Gastrocnemius medialis (tissue), 4 donors: ENCODE measurements around the gene PPFIA2. TPM values are rescaled to one million over a fixed set of nuclear protein-coding genes. Genes with fewer than 3 reads are reported as not detected.

ENCODE experiments used
- ATAC-seq, 2 donors: fragments of 150-250 bp; one replicate each; pipeline ENCODE4 v1.9.1; 2016
- DNase-seq, 2 donors: peaks; one replicate each; pipeline ENCODE4 v3.0.0-alpha.2; 2019
- H3K27ac ChIP-seq, 4 donors: fragments of 200-600 bp; sonication (generic); 1 replicate in 1 of 4; 2 replicates in 3 of 4; pipeline ENCODE4 v1.5.1; 2016 to 2018; ENCODE audit warnings: mild to moderate bottlenecking in 2 of 4, moderate library complexity in 1 of 4
- H3K27me3 ChIP-seq, 3 donors: fragments of 200-600 bp; sonication (generic) in 2 of 3; 1 replicate in 1 of 3; 2 replicates in 2 of 3; pipeline versions ENCODE4 v1.5.1 to v1.6.0; 2016 to 2019; ENCODE audit warnings: mild to moderate bottlenecking in 1 of 3, moderate library complexity in 1 of 3
- H3K36me3 ChIP-seq, 2 donors: fragments of 200-600 bp; sonication (generic) in 1 of 2; one replicate each; pipeline ENCODE4 v1.5.1; 2017 to 2018
- H3K4me1 ChIP-seq, 2 donors: fragments of 200-600 bp; sonication (generic) in 1 of 2; one replicate each; pipeline ENCODE4 v1.5.1; 2016 to 2017; ENCODE audit warnings: mild to moderate bottlenecking in 2 of 2
- H3K4me3 ChIP-seq, 4 donors: fragments of 200-600 bp; sonication (generic) in 3 of 4; 1 replicate in 1 of 4; 2 replicates in 3 of 4; pipeline ENCODE4 v1.5.1; 2016 to 2019; ENCODE audit warnings: mild to moderate bottlenecking in 2 of 4
- H3K9me3 ChIP-seq, 3 donors: fragments of 200-600 bp; sonication (generic) in 2 of 3; 1 replicate in 1 of 3; 2 replicates in 2 of 3; pipeline ENCODE4 v1.5.1; 2016 to 2019
- POLR2A ChIP-seq, 2 donors: fragments of 450-650 bp; IDR thresholded peaks; one replicate each; pipeline ENCODE4 v1.6.1; 2017; ENCODE audit warnings: antibody characterized with exemption in 2 of 2, mild to moderate bottlenecking in 2 of 2, moderate library complexity in 2 of 2
- in situ Hi-C, 4 donors: fragments of 200-750 bp; cut with MboI; loops; one replicate each; pipeline versions ENCODE4 v1.15.0 to v1.8.0; 2017; ENCODE audit warnings: low sequenced_read_pairs in 4 of 4
- intact Hi-C: fragments of 100-400 bp; cut with DNase I; formaldehyde crosslinking; loops from one replicate; pipeline ENCODE4 v1.15.1; 2023; ENCODE audit warnings: low total_unique reads
- total RNA-seq, 4 donors: library from RNA; depleted of rRNA; stranded (reverse); fragments of >200 nt; gene quantifications; one replicate each; pipeline versions ENCODE4 v1.1.0 to v1.2.3, GENCODE V29; 2016
- TF ChIP-seq, protein P1 (sequence below), 5 experiments: fragments of 450-650 bp in 3 of 5; fragments of 200-600 bp in 2 of 5; sonication (generic) in 2 of 5; IDR thresholded peaks in 4 of 5; conservative IDR thresholded peaks in 1 of 5; 1 replicate in 4 of 5; 2 replicates in 1 of 5; pipeline ENCODE4 v1.5.1; 2016 to 2019; ENCODE audit warnings: antibody characterized with exemption in 5 of 5, mild to moderate bottlenecking in 3 of 5, moderate library complexity in 3 of 5

The PPFIA2 gene
- total RNA-seq, 4 donors from 2014 or later, result 0.04 TPM; not detected in 3

DNA sequence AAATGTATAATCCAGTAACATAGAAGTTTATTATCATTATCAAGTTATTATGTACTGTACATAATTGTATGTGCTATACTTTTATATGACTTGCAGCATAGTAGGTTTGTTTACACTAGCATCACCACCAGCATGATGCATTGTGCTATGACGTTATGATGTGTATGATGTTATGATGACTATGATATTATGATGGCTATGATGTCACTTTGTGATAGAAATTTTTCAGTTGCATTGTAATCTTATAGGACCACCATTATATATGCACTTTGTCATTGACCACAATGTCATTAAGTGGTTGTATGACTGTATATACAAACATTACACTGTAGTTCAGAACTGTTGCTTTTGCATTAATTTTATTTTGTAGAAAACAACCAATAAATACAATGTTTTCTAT lies 173.4 kb downstream of the PPFIA2 start:
- Histone ChIP-seq H3K4me1 (no peaks in the 10 kb centered on the region), H3K27ac (no peak overlapping the region), H3K9me3 (no peaks in the 10 kb centered on the region), H3K27me3 (no peaks in the 10 kb centered on the region), H3K36me3 (no peaks in the 10 kb centered on the region), H3K4me3 (no peak overlapping the region)
- ATAC-seq (no peak), DNase-seq (no peak)
- in situ Hi-C loops (no loop called here), intact Hi-C loops (no loop called here)
- TF ChIP-seq, protein P1, sequence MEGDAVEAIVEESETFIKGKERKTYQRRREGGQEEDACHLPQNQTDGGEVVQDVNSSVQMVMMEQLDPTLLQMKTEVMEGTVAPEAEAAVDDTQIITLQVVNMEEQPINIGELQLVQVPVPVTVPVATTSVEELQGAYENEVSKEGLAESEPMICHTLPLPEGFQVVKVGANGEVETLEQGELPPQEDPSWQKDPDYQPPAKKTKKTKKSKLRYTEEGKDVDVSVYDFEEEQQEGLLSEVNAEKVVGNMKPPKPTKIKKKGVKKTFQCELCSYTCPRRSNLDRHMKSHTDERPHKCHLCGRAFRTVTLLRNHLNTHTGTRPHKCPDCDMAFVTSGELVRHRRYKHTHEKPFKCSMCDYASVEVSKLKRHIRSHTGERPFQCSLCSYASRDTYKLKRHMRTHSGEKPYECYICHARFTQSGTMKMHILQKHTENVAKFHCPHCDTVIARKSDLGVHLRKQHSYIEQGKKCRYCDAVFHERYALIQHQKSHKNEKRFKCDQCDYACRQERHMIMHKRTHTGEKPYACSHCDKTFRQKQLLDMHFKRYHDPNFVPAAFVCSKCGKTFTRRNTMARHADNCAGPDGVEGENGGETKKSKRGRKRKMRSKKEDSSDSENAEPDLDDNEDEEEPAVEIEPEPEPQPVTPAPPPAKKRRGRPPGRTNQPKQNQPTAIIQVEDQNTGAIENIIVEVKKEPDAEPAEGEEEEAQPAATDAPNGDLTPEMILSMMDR (IDR thresholded peaks at IDR 0.05 in 4 of 5, conservative IDR thresholded peaks at IDR 0.05 in 1 of 5), result no peak
- TF ChIP-seq POLR2A (IDR thresholded peaks at IDR 0.05), result no peak

DNA sequence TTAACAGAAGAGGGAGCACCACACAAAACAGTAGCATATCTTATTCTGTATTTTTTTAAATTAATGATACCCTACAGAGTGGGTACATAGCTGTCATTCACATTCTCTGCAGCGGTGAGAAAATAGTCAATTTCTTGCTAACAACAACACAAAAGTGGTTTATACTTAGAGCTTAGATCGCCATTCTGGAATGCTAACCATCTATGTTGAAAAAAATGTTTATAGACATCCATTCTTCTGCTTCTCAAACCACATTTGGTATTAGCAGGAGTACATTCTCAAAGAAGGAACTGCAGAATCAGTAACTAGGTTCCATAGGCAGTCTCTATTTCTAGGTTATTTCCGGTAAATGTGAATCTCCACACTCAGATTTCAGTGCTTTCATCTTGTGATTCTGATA lies 185.9 kb downstream of the PPFIA2 start:
- in situ Hi-C loops (no loop called here), intact Hi-C loops (no loop called here)
- no peak for ATAC-seq
- Histone ChIP-seq H3K4me3 (no peak overlapping the region), H3K27ac (no peak overlapping the region), H3K4me1 (no peaks in the 10 kb centered on the region), H3K27me3 (no peaks in the 10 kb centered on the region), H3K9me3 (no peaks in the 10 kb centered on the region), H3K36me3 (no peaks in the 10 kb centered on the region)
- TF ChIP-seq, protein P1 (IDR thresholded peaks at IDR 0.05 in 4 of 5, conservative IDR thresholded peaks at IDR 0.05 in 1 of 5), result no peak
- TF ChIP-seq POLR2A (IDR thresholded peaks at IDR 0.05), result no peak
- no peak for DNase-seq

DNA sequence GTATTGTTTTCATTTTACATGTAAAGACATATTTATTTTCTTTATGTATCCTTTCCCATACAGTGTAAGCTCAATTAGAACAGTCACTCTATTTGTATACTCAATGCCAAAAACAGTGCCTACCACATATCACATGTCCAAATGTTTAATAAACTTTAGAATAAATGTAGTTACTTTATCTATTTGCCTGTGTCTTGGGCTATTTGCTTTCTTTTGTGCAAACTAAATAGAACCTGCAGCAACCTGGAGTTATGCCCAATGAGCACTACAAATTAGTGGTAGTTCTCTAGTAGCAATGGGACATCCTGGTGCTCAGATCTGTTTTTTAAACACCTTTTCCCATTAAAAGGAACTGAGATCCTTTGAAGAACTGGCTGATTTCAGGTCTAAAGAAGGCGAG lies 186.7 kb downstream of the PPFIA2 start:
- no peak overlapping the region for H3K4me3 ChIP-seq
- H3K27me3 ChIP-seq, result no peaks in the 10 kb centered on the region
- in situ Hi-C loops (no loop called here), intact Hi-C loops (no loop called here)
- H3K9me3 ChIP-seq, result no peaks in the 10 kb centered on the region
- H3K27ac ChIP-seq, result no peak overlapping the region
- DNase-seq (no peak), ATAC-seq (no peak)
- no peaks in the 10 kb centered on the region for H3K36me3 ChIP-seq
- TF ChIP-seq, protein P1 (IDR thresholded peaks at IDR 0.05 in 4 of 5, conservative IDR thresholded peaks at IDR 0.05 in 1 of 5), result no peak
- no peak for TF ChIP-seq POLR2A (IDR thresholded peaks at IDR 0.05)
- no peaks in the 10 kb centered on the region for H3K4me1 ChIP-seq

DNA sequence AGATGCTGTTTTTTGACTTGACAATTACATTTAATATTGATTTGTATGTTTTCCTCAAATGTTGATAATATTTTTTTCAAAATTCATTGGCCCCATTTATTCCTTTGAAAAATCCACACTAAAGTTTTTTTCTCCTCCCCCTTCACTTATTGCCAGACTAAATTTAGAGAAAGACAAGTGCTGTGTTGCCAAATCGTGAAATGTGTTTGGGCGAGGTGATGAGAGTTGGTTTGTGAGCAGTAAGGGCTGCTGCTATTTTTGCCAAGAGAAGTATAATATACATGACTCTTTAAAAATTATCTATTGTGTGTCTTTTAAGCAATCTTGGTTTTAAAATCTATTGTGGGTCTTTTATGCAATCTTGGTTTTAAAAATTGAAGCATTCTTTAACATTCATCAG lies 188.9 kb downstream of the PPFIA2 start:
- TF ChIP-seq, protein P1 (IDR thresholded peaks at IDR 0.05 in 4 of 5, conservative IDR thresholded peaks at IDR 0.05 in 1 of 5), result no peak
- TF ChIP-seq POLR2A (IDR thresholded peaks at IDR 0.05), result no peak
- Histone ChIP-seq H3K36me3 (no peaks in the 10 kb centered on the region), H3K9me3 (no peaks in the 10 kb centered on the region), H3K27me3 (no peaks in the 10 kb centered on the region), H3K4me1 (no peaks in the 10 kb centered on the region), H3K27ac (no peak overlapping the region), H3K4me3 (no peak overlapping the region)
- intact Hi-C loops, result no loop called here
- in situ Hi-C loops, result no loop called here
- DNase-seq (no peak), ATAC-seq (no peak)

DNA sequence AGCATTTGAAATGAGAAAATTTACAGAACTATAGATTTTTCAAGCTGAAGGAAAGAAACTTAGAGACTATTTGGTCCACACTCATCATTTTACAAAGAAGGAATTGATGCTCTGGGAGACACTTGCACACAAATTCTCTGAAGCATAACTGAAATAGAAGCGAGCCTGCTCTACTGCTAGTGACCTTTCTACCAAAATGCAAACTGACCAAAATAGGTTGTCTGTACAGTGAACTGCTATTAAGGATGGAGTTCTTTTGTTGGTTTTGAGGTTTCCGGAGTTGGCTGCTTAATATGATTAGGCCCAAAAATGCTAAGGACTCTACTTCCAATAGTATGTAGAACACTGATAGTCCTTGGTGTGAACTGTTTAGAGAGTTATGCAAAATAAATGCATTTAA lies 194.9 kb downstream of the PPFIA2 start:
- ATAC-seq, result no peak
- Histone ChIP-seq H3K9me3 (no peaks in the 10 kb centered on the region), H3K27me3 (no peaks in the 10 kb centered on the region), H3K4me3 (no peak overlapping the region), H3K4me1 (no peaks in the 10 kb centered on the region), H3K27ac (no peak overlapping the region), H3K36me3 (no peaks in the 10 kb centered on the region)
- no peak for TF ChIP-seq POLR2A (IDR thresholded peaks at IDR 0.05)
- TF ChIP-seq, protein P1 (IDR thresholded peaks at IDR 0.05 in 4 of 5, conservative IDR thresholded peaks at IDR 0.05 in 1 of 5), result no peak
- in situ Hi-C loops, result no loop called here
- intact Hi-C loops, result no loop called here
- no peak for DNase-seq
